Measurements from ENCODE around the gene P2RY2.

P2RY2 gene

GRCh38 chr11:73234471-73235181, 16.5 kb downstream of the P2RY2 start:
- Histone ChIP-seq H3K9ac (ENCODE audit: low read length) (no peak overlapping the region), H3K4me3 (ENCODE audit: insufficient read depth, low read length, poor library complexity, severe bottlenecking) (no peak overlapping the region), H3K9me2 (replicated peaks; ENCODE audit: insufficient read depth, low read length) (no peaks in the 10 kb centered on the region), H2AFZ (ENCODE audit: low read depth, low read length, severe bottlenecking) (no peak overlapping the region), H3K27me3 (ENCODE audit: low read length) (no peaks in the 10 kb centered on the region), H3K79me2 (ENCODE audit: insufficient read depth, low read length) (no peaks in the 10 kb centered on the region), H3F3A (ENCODE audit: insufficient read depth) (no peaks in the 10 kb centered on the region), H3K27ac (ENCODE audit: low read depth, low read length) (no peak overlapping the region), H3K36me3 (ENCODE audit: low read length) (no peaks in the 10 kb centered on the region), H3K9me3 (ENCODE audit: insufficient read depth, low read length) (no peaks in the 10 kb centered on the region), H3K4me2 (ENCODE audit: low read depth, low read length, poor library complexity, severe bottlenecking) (no peak overlapping the region), H4K20me1 (ENCODE audit: low read depth, low read length) (no peaks in the 10 kb centered on the region)
- no peak for TF ChIP-seq EZH2phosphoT487 (conservative IDR thresholded peaks at IDR 0.05; ENCODE audit: low read length)
- no peak for TF ChIP-seq CTCF (IDR thresholded peaks at IDR 0.05; ENCODE audit: insufficient read depth, low read length, poor library complexity, severe bottlenecking)

GRCh38 chr11:73235236-73235786, 17.2 kb downstream of the P2RY2 start:
- H2AFZ ChIP-seq (ENCODE audit: low read depth, low read length, severe bottlenecking) = no peak overlapping the region
- H3K27me3 ChIP-seq (ENCODE audit: low read length) = no peaks in the 10 kb centered on the region
- H3K9me2 ChIP-seq (replicated peaks; ENCODE audit: insufficient read depth, low read length) = no peaks in the 10 kb centered on the region
- TF ChIP-seq CTCF (IDR thresholded peaks at IDR 0.05; ENCODE audit: insufficient read depth, low read length, poor library complexity, severe bottlenecking) (no peak), EZH2phosphoT487 (conservative IDR thresholded peaks at IDR 0.05; ENCODE audit: low read length) (no peak)
- H3K4me3 ChIP-seq (ENCODE audit: insufficient read depth, low read length, poor library complexity, severe bottlenecking) = no peak overlapping the region
- no peaks in the 10 kb centered on the region for H3K36me3 ChIP-seq (ENCODE audit: low read length)
- no peaks in the 10 kb centered on the region for H4K20me1 ChIP-seq (ENCODE audit: low read depth, low read length)
- no peaks in the 10 kb centered on the region for H3K9me3 ChIP-seq (ENCODE audit: insufficient read depth, low read length)
- no peak overlapping the region for H3K27ac ChIP-seq (ENCODE audit: low read depth, low read length)
- no peaks in the 10 kb centered on the region for H3F3A ChIP-seq (ENCODE audit: insufficient read depth)
- H3K79me2 ChIP-seq (ENCODE audit: insufficient read depth, low read length) = no peaks in the 10 kb centered on the region
- no peak overlapping the region for H3K4me2 ChIP-seq (ENCODE audit: low read depth, low read length, poor library complexity, severe bottlenecking)
- H3K9ac ChIP-seq (ENCODE audit: low read length) = no peak overlapping the region

GRCh38 chr11:73236205-73236765, 18.2 kb downstream of the P2RY2 start:
- Histone ChIP-seq H4K20me1 (ENCODE audit: low read depth, low read length) (no peaks in the 10 kb centered on the region), H3F3A (ENCODE audit: insufficient read depth) (no peaks in the 10 kb centered on the region), H3K36me3 (ENCODE audit: low read length) (no peaks in the 10 kb centered on the region), H3K4me2 (ENCODE audit: low read depth, low read length, poor library complexity, severe bottlenecking) (no peak overlapping the region), H3K9ac (ENCODE audit: low read length) (no peak overlapping the region), H3K9me2 (replicated peaks; ENCODE audit: insufficient read depth, low read length) (no peaks in the 10 kb centered on the region), H3K9me3 (ENCODE audit: insufficient read depth, low read length) (no peaks in the 10 kb centered on the region), H3K79me2 (ENCODE audit: insufficient read depth, low read length) (no peaks in the 10 kb centered on the region), H2AFZ (ENCODE audit: low read depth, low read length, severe bottlenecking) (no peak overlapping the region), H3K27me3 (ENCODE audit: low read length) (no peaks in the 10 kb centered on the region), H3K4me3 (ENCODE audit: insufficient read depth, low read length, poor library complexity, severe bottlenecking) (no peak overlapping the region), H3K27ac (ENCODE audit: low read depth, low read length) (no peak overlapping the region)
- TF ChIP-seq EZH2phosphoT487 (conservative IDR thresholded peaks at IDR 0.05; ENCODE audit: low read length) (no peak), CTCF (IDR thresholded peaks at IDR 0.05; ENCODE audit: insufficient read depth, low read length, poor library complexity, severe bottlenecking) (no peak)

Measured in SU-DHL-6 (cell line).